ENCODE measurements around the gene EIF3CL.
"Not testable (repeated sequence)": the region's sequence is repeated elsewhere in the genome, so short reads cannot be mapped to it uniquely, and the experiment has no call there.

The EIF3CL gene

GRCh38 chr16:28338230-28338629 lies 65.4 kb downstream of the EIF3CL start:
- not testable (repeated sequence) for DNase-seq

GRCh38 chr16:28336940-28337710 lies 66.5 kb downstream of the EIF3CL start:
- DNase-seq = not testable (repeated sequence)

- DNase-seq = not testable (repeated sequence)
These were observed 68.0 kb downstream of the EIF3CL start for GRCh38 chr16:28335678-28336077.

GRCh38 chr16:28332632-28333031 lies 71.0 kb downstream of the EIF3CL start:
- DNase-seq = not testable (repeated sequence)

- DNase-seq = not testable (repeated sequence)
These were observed 72.7 kb downstream of the EIF3CL start for GRCh38 chr16:28330981-28331380.

- DNase-seq = not testable (repeated sequence)
These were observed 73.4 kb downstream of the EIF3CL start for GRCh38 chr16:28330232-28330631.

All from NCI-H1417 treated with DMSO at 0.1 percent for 48 hours (cell line).